Smooth muscle cell (in vitro differentiated cells): ENCODE measurements around the gene EVC. TPM values are rescaled to one million over a fixed set of nuclear protein-coding genes. Genes with fewer than 3 reads are reported as not detected.

Experiments
- DNase-seq: peaks from one replicate; lab custom pipeline; 2025; ENCODE audit not compliant: unreplicated experiment; lab: John Stamatoyannopoulos, UW
- H2AFZ ChIP-seq: fragments of 200-600 bp; sonication (generic); 2 replicates; pipeline ENCODE4 v1.6.0; 2016; ENCODE audit warnings: antibody characterized with exemption, low read depth, mild to moderate bottlenecking
- H3F3A ChIP-seq: fragments of 200-600 bp; sonication (generic); 2 replicates; pipeline ENCODE4 v1.6.0; 2017; ENCODE audit warnings: antibody characterized with exemption, low read depth
- H3K27ac ChIP-seq: fragments of 200-600 bp; sonication (generic); 2 replicates; pipeline ENCODE4 v1.5.1; 2016; ENCODE audit warnings: low read depth, mild to moderate bottlenecking
- H3K27me3 ChIP-seq: fragments of 200-600 bp; sonication (generic); 2 replicates; pipeline ENCODE4 v1.6.1; 2016; ENCODE audit warnings: low read depth, mild to moderate bottlenecking
- H3K36me3 ChIP-seq: fragments of 200-600 bp; sonication (generic); 2 replicates; pipeline ENCODE4 v1.5.1; 2016; ENCODE audit warnings: low read depth
- H3K4me1 ChIP-seq: fragments of 200-600 bp; sonication (generic); 2 replicates; pipeline ENCODE4 v1.5.1; 2016; ENCODE audit warnings: low read depth
- H3K4me2 ChIP-seq: fragments of 200-600 bp; sonication (generic); 2 replicates; pipeline ENCODE4 v1.6.0; 2016; ENCODE audit warnings: mild to moderate bottlenecking
- H3K4me3 ChIP-seq: fragments of 200-600 bp; sonication (generic); 2 replicates; pipeline ENCODE4 v1.5.1; 2016; ENCODE audit warnings: mild to moderate bottlenecking
- H3K79me2 ChIP-seq: fragments of 200-600 bp; sonication (generic); 2 replicates; pipeline ENCODE4 v1.6.0; 2016; ENCODE audit warnings: low read depth, mild to moderate bottlenecking
- H3K9ac ChIP-seq: fragments of 200-600 bp; sonication (generic); 2 replicates; pipeline ENCODE4 v1.6.0; 2016; ENCODE audit warnings: low read depth
- H3K9me3 ChIP-seq: fragments of 200-600 bp; sonication (generic); replicated peaks from 2 replicates; pipeline ENCODE4 v1.5.1; 2016; ENCODE audit warnings: low read depth
- H4K20me1 ChIP-seq: fragments of 200-600 bp; sonication (generic); 2 replicates; pipeline ENCODE4 v1.6.0; 2016; ENCODE audit warnings: low read depth
- WGBS: methylation state at CpG from one replicate; pipeline ENCODE4 v1.1.7; 2016; ENCODE audit warnings: low lambda C conversion rate; 5-methylcytosine and 5-hydroxymethylcytosine counted together
- polyA plus RNA-seq: library from polyadenylated mRNA; unstranded; fragments of >200 nt; fragmentation: Nextera tagmentation; extraction: Ambion mirVana; gene quantifications from 2 replicates; pipeline ENCODE4 v1.2.1, GENCODE V29; 2016
- total RNA-seq: library from RNA; depleted of rRNA; stranded (reverse); fragments of >200 nt; gene quantifications from 2 replicates; pipeline ENCODE4 v1.2.3, GENCODE V29; 2014
- TF ChIP-seq, protein P1 (sequence below): fragments of 200-600 bp; sonication (generic); IDR thresholded peaks from 2 replicates; pipeline ENCODE4 v1.5.1; 2017; ENCODE audit warnings: borderline replicate concordance, mild to moderate bottlenecking, antibody characterized with exemption; ENCODE audit not compliant: insufficient read depth, poor library complexity, severe bottlenecking

EVC gene
- total and polyA plus RNA-seq, 2 experiments from 2014 or later, result 7.5 to 15.5 TPM

DNA sequence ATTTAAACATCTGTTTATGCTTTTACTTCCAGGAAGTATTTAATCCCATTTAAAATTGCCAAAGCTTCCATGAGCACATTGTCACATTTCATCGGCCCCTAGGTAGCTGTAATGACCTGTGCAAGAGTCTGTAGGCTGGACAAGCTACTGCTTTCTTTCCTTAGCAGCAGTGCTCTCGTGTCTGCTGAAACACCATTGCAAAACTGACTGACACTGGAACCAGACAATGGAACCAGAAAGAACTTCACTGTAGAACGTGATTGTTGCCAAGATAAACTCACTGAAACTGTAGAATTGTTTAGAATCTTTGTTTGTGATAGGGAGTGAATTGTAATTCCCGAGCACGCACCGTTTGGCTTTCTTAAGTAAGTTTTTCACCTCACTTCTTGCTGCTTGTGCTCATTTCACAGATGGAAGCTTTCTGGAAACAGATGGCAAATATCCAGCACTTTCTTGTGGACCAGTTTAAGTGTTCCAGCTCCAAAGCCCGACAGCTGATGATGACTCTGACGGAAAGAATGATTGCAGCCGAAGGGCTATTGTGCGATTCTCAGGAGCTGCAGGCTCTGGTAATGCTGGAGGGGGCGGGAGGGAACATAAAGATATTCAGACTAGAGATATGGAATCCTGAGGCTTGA, 36.9 kb downstream of the EVC start:
- TF ChIP-seq, protein P1, sequence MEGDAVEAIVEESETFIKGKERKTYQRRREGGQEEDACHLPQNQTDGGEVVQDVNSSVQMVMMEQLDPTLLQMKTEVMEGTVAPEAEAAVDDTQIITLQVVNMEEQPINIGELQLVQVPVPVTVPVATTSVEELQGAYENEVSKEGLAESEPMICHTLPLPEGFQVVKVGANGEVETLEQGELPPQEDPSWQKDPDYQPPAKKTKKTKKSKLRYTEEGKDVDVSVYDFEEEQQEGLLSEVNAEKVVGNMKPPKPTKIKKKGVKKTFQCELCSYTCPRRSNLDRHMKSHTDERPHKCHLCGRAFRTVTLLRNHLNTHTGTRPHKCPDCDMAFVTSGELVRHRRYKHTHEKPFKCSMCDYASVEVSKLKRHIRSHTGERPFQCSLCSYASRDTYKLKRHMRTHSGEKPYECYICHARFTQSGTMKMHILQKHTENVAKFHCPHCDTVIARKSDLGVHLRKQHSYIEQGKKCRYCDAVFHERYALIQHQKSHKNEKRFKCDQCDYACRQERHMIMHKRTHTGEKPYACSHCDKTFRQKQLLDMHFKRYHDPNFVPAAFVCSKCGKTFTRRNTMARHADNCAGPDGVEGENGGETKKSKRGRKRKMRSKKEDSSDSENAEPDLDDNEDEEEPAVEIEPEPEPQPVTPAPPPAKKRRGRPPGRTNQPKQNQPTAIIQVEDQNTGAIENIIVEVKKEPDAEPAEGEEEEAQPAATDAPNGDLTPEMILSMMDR, result no peak
- H3K4me1 ChIP-seq, result peaks cover 9% of the 10 kb centered on the region
- H3K27ac ChIP-seq, result peak overlapping the region; percentile 98
- peak overlapping the region; percentile 75 for H3K4me2 ChIP-seq
- H3K79me2 ChIP-seq, result no peaks in the 10 kb centered on the region
- no peak overlapping the region for H3K4me3 ChIP-seq
- no peaks in the 10 kb centered on the region for H4K20me1 ChIP-seq
- no peaks in the 10 kb centered on the region for H3K27me3 ChIP-seq
- H3F3A ChIP-seq, result peaks cover 10% of the 10 kb centered on the region
- H3K36me3 ChIP-seq, result peaks cover 21% of the 10 kb centered on the region
- DNase-seq, result no peak
- H2AFZ ChIP-seq, result no peak overlapping the region
- H3K9ac ChIP-seq, result peak overlapping the region; percentile 90
- H3K9me3 ChIP-seq, result no peaks in the 10 kb centered on the region
- WGBS, result 30% methylated on average over 11 of the region's 11 CpGs

DNA sequence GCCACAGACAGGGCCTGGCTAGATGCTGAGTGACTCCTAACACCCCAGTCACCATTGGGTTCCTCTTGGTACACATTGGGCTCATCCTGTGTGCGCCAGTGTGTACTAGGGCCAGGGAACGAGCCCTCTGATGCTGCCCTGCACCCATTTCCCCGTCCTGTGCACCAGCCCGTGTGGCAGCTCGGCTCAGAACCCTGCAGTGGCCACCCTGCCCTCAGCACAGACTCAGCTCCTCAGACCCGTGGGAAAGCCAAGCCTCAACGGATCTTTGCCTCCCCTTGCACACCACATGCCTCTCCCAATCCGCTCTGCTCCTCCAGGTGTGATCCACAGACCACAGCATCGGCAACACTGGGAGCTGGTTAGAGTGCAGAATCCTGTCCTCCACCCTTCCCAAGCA, 38.6 kb downstream of the EVC start:
- Histone ChIP-seq H4K20me1 (no peaks in the 10 kb centered on the region), H3K9ac (no peak overlapping the region), H3K27me3 (no peaks in the 10 kb centered on the region), H3K4me1 (peaks cover 9% of the 10 kb centered on the region), H3K4me3 (no peak overlapping the region), H3K79me2 (no peaks in the 10 kb centered on the region), H3F3A (peaks cover 10% of the 10 kb centered on the region), H3K9me3 (no peaks in the 10 kb centered on the region), H3K4me2 (no peak overlapping the region), H2AFZ (no peak overlapping the region), H3K27ac (peak overlapping the region; percentile 76), H3K36me3 (peaks cover 9% of the 10 kb centered on the region)
- DNase-seq, result no peak
- TF ChIP-seq, protein P1, result no peak
- WGBS, result 92% methylated on average over 9 of the region's 9 CpGs

DNA sequence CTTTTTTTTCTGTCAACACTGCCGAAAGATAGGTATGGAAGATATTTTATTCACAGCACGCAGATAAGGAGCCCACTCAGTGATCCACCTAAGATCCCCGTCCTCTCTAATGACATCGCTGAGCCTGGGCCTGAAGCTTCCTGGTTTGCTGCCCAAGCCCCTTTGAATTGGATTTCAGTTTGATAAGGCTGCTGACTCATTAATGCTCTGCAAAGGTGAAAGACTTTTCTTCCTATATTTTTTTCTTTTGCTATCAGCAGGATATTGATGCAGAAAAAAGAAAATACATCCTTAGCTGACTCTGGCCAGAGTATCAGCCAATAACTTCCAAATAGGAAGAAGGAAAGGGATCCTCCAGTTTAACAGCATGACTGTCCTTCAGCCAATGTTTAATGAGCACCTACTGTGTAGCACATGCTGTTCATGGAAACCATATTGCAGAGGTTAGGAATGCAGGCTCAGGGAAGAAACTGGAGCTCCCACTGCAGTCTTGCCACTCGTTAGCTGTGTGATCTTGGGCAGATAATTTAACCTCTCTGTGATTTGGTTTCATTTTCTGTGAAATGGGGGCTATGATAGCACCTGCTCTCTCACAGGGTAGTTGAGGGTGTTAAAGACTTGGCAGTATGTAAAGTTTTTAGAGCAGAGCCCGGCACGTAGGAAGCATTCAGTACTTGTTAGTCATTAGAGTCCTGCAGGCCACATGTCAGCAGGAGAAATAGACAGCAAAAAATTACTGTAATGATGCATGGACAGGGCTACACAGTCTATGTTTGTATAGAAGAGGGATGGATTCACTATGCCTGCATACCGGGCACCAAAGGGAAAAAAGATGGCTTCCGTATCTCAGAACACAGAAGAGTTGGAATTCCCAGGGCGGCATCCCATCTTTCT, 39.3 kb downstream of the EVC start:
- H3K79me2 ChIP-seq, result no peaks in the 10 kb centered on the region
- peaks cover 4% of the 10 kb centered on the region for H3K36me3 ChIP-seq
- WGBS, result 73% methylated on average over 10 of the region's 10 CpGs
- peak overlapping the region; percentile 19 for H3K4me2 ChIP-seq
- H2AFZ ChIP-seq, result no peak overlapping the region
- H4K20me1 ChIP-seq, result no peaks in the 10 kb centered on the region
- H3K9me3 ChIP-seq, result no peaks in the 10 kb centered on the region
- H3K27ac ChIP-seq, result peak overlapping the region; percentile 76
- no peaks in the 10 kb centered on the region for H3K27me3 ChIP-seq
- TF ChIP-seq, protein P1, result no peak
- H3K4me3 ChIP-seq, result no peak overlapping the region
- DNase-seq, result no peak
- H3K4me1 ChIP-seq, result peaks cover 9% of the 10 kb centered on the region
- H3K9ac ChIP-seq, result no peak overlapping the region
- peaks cover 10% of the 10 kb centered on the region for H3F3A ChIP-seq
